ENCODE results near the gene ARMH4.

- TF ChIP-seq POLR2AphosphoS5 (IDR thresholded peaks at IDR 0.05; ENCODE audit: low read depth, low read length), result no peak
- TF ChIP-seq REST (IDR thresholded peaks at IDR 0.05; ENCODE audit: insufficient read depth in 1 of 2, low read depth in 2 of 2, low read length in 2 of 2), result no peak
- TF ChIP-seq TAF1 (IDR thresholded peaks at IDR 0.05; ENCODE audit: borderline replicate concordance, insufficient read depth, low read length), result no peak
- no peak for TF ChIP-seq FOXP2 (optimal IDR thresholded peaks at IDR 0.05; ENCODE audit: borderline replicate concordance, extremely low read depth, extremely low read length, insufficient read depth)
Measured at GRCh38 chr14:58060077-58060476, 91.9 kb downstream of the ARMH4 start.
